ENCODE results near the gene NSD2.

Gene NSD2

DNA sequence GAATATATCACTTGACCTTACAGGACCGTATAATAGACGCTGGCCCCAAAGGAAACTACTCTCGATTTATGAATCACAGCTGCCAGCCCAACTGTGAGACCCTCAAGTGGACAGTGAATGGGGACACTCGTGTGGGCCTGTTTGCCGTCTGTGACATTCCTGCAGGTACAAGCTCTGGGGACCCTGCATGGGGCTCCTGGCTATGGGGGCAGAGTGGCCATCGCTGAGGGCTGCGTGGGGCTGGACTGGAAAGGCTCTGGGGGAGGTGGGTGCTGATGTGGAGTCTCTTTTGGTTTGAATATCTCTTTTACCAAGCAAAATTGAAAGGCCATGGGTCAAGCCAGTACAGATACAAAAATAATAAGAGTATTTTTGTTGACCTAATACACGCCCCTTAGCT, 103.6 kb downstream of the NSD2 start:
- no peak for FAIRE-seq

DNA sequence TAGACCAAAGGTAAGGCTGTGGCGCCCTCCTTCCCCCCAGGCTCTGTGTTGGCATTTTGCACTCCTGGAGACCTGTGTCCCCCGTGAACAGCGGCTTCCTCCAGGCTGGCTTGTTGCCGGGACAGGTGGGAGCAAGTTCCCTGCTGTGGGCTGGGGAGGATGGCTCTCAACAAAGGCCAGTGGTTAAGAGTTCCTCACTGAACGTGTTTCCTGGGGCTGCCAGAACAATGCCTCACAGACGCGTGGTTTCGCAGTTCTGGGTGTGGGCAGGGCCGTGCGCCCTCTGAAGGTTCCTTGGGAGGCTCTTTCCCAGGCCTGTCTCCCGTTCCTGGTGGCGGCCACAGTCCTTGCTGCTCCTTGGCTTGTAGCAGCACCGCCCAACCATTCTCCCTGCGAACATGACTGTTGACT, 104.2 kb downstream of the NSD2 start:
- FAIRE-seq, result no peak

- no peak for FAIRE-seq
Measured at GRCh38 chr4:1975880-1976279, 104.7 kb downstream of the NSD2 start.

DNA sequence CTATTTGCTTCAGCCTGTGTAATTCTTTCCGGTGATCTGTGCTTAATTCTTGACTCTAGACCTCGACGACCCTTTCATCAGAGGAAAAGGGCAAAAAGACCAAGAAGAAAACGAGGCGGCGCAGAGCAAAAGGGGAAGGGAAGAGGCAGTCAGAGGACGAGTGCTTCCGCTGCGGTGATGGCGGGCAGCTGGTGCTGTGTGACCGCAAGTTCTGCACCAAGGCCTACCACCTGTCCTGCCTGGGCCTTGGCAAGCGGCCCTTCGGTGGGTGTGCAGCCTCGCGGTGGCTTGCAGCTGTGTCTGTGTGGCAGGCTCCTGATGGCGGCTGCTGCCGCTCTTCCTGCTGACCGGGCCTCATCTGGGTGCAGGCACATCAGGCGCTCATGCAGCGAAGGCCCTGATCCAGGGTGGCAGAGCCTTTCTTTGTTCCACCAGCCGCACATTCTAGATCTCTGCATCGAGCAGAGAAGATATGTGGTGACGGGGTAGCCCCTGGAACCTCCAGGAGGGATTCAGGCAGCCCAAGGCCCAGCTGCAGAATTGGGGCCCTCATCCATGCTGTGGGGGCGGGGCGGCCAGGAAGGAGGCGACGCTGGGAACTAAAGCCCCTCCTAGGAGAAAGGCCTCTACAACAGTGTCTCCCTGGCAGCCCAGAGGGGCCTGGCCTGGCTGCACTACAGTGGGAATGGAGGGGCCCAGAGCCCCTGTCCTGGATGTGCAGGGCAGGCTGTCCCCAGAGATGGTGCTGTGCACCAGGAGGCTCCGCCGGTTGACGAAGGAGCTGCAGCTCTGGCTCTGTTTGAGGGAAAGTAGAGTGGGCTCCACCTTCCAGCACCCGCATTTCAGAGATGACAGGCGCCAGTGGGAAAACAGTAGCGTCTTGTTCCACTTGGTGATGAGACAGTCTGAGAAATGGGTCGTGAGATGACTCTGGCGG, 105.5 kb downstream of the NSD2 start:
- FAIRE-seq, result no peak

DNA sequence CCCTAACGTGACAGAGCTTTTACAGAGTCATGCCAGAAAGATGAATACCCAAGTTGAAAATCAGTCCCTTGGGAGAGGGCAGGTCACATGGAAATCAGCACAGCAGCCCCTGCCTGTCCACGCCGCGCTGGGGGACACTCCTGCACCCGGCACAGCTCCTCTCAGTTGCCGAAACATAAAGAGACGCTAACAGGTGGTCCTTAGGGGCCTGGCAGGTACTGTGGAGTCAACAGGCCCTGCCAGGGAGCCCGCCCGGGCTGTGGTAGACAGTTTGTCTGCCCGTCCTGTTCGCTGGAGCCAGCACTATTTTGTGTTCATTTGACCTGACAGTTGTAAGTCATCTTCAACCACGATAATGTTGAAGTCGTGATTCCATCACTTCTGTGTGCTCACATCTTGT, 107.0 kb downstream of the NSD2 start:
- no peak for FAIRE-seq

GRCh38 chr4:1978741-1979476, 107.7 kb downstream of the NSD2 start:
- FAIRE-seq, result no peak

- no peak for FAIRE-seq
Measured at GRCh38 chr4:1979477-1980196, 108.4 kb downstream of the NSD2 start.

- FAIRE-seq, result no peak
Measured at GRCh38 chr4:1980561-1981041, 109.4 kb downstream of the NSD2 start.

GRCh38 chr4:1981251-1982058, 110.3 kb downstream of the NSD2 start:
- no peak for FAIRE-seq

DNA sequence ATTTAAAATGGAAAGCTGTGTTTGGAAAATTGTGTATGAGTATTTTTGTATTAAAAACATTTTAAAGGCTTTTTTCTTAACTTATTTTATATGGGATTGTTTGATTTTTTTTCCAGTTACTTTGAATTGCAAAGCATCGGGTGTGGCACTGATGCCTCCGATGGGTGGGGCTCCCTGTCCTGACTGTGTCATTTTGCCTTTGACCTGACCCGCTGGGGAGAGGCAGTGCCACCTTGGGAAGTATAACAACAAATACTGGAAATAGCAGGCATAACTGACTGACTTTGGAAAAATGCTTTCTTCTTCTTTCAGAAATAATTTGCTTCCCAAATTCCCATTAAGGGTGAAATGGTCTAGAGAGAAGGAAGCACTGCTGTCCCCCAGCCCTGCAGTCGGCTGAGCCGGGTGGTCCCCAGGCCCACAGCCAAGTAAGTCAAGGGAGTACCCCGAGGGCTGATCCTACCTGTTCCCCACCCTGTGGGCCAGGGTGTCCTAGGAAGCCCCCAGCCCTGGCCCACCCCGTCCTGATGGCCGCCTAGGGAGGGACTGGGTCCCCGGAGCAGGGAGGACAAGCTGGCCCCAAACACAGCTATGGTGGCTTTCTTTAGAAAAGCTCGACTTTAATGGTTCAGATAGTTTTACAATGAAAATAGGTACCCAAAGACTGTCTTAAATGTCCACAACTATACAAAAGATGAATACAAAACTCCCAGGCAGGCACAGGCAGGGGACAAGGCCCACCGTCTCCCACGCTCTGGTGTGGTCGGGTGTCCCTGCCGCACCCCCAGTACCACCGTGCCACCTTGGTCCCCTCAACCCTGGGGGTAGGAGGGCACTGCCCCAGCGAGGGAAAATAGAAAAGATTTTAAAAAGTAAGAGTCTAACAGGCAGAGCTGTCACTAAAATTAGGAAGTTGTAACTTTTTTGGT, 111.2 kb downstream of the NSD2 start:
- FAIRE-seq, result no peak

DNA sequence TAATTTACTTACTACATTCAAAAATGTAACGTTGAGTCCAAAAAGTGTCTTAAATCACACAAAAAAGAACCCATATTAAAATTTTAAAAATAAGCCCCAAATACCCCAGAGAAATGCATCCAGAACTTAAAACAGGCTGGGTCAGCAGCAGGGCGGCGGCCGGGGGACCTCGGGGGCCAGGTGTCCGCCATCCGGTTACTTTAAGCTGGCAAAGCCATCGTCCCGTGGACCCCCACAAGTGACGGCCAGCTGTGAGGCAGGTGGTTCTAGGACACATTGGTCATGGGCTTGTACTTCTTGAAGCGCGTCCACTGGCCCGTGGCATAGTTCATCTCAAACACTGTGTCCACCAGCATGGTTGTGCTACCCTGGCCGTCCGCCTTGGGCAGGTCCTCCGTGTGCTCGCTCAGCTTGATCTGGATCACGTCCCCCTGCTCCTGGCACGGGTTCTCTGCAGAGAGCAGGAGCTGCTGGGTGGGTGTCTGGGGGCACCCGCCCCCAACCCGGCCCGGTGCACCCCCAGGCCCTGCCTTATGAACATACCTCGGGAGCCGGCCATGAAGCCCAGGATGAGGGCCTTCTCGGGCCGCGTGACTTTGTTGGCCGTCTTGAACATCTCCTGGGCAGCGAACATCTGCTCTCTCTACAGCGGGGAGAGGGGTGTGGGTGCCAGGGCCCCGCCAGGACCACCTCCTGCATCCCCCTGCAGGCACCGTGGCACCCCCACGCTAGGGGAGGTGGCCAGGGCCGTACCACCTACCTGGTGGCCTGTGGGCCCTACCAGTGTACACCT, 112.1 kb downstream of the NSD2 start:
- FAIRE-seq, result no peak

DNA sequence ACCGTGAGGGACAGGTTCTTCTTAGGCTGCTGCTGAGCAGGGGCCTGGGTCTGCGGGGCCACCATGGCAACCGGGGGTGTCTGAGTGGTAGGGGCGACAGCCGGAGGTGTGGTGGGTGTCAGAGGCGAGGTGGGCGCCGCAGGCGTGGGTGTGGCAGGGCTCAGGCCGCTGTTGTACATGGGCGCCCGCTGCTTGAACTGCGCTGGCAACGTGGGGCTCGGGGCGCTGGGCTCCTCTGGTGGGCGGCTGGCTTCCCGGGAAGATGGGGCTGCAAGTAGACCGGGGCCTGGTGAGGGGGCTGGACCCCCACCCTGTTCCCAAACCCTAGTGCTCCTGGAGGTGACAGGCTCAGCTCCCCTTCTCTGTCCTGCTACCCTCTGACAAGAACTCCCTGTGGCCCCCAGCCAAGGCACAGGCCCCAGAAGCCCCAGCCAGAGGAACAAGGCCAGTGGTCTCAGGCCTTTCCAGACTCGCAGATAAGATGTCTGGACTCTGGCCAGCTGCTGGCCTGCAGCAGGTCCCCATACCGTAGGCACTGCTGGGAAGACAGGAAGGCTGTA, 112.7 kb downstream of the NSD2 start:
- FAIRE-seq, result no peak

DNA sequence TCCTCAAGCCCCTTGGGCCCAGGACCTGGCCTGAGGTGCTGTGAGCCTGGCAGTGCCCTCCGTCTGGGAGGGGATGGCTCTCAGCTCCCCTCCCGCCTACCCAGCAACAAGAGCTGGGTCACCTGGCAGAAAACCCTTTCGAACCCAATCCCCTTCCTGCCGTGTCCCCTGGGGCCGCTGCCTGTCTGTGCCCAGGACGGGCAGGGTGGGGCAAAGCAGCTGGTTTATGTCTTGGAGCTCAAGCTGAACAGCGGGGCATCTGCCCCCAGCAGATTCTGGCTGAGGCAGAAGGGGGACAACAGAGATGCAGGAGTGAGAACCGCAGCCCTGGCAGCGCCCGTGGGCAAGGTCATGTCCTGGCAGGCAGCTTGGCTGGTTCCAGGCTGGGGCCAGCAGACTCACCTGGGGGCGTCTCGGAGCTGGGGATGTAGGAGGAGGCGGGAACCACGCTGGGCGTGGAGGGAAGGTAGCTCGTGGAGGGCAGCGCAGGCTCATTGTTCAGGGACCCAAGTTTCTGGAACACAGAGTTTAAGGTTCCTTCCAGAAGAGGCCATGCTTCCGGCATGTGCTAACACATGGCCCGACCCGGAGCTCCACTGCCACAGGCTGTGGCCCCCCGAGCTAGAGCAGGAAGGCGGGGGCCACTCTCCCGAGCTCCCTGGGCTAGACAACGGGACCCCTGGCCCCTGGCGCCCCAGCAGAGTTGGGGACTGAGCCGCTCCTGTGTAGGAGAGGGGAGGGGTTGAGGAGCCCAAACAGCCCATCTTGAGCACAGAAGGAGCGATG, 113.4 kb downstream of the NSD2 start:
- FAIRE-seq, result no peak

- no peak for FAIRE-seq
Measured at GRCh38 chr4:1985294-1985693, 114.1 kb downstream of the NSD2 start.

DNA sequence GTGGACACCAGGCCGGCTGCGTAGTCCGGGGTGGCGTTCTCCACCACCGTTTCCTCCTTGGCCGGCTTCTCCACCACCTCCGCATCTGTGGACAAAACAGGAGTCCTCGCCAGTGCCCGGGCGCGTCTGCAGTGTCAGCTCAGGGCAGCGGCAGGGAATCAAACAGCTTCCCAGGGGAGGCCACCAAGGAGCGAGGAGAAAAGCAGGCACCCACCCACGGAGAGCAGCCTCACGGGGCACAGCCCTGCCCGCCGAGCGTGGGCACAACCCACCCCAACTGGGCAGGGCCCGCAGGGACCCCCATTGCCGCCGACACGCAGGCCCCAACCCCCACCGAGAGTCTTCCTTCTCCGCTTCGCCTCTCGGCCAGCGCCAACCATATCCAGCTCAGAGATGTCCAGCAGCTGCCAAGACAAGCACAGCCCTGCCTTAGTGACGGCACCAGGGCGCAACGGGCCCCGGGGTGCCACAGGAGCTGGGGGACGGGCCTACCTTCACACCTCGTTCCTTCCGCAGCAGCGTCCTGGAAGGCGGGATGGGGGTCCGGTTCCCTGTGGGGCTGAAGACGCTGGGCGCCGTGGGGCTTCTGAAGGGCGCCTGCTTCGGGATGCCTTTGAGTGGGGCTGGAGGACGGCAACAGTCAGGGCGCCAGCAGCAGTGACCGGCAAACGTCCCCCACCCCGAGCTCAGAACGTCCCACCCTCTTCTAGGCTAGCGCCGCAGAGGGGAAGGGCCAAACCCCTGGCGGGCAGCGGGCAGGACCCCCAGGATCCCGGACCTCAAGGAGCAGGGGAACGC, 114.8 kb downstream of the NSD2 start:
- FAIRE-seq, result no peak

DNA sequence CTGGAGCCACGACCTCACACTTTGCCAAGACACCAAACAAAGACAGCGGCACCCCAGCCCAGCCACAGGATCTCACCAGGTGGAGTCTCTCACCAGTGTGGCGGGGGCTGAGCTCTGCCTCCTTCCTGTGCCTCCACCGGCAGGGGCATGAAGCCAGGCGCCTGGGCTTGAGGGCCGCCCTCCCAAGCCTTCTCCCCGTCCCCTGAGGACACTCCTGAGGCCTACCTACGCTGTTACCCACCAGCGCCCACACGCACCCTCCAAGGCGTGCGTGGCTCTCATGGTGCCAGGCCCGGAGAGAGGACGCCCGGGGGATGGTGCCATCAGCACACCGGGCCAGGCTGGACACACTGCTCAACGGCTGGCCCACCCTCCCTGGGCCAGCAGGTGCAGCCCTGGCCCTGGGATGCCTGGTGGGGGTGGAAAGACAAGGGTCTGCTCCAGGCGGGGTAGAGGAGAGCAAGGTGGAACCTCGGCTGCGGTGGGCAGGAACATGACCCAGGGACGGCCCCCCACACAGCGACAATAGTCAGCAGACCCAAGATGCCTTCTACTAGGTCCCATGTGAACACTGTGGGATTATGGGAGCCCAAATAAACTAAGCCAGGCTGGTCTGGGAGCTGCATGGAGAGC, 115.5 kb downstream of the NSD2 start:
- FAIRE-seq, result no peak

GRCh38 chr4:1987296-1987695, 116.1 kb downstream of the NSD2 start:
- no peak for FAIRE-seq

All from colon (tissue), 2 donors.